EH (cell line): ENCODE measurements around the gene CC2D2A.
"Not testable (repeated sequence)": the region's sequence is repeated elsewhere in the genome, so short reads cannot be mapped to it uniquely, and the experiment has no call there.

Source experiments
- DNase-seq: peaks from one replicate; pipeline ENCODE4 v3.0.0-alpha.2; 2015; ENCODE audit warnings: low read depth

Gene CC2D2A

DNA sequence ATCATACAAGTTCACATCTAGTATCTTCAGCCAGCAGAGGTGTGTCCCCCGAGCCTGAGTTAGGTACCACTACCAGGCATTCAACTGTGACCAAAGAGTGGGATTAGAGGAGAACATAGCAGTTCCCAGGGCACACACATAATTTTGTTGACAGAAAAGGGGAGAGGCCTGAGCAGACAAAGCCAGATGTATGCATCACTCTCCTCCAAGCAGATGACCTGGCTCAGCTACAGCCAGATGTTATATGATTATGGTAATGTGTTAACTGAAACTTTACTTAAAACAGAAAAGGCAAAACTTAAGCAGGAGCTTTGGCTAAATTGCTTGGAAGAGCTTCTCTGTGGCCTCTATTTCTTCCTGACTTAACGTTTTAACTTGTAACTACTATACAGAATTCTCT is 88.9 kb downstream of the CC2D2A start:
- no peak for DNase-seq

DNA sequence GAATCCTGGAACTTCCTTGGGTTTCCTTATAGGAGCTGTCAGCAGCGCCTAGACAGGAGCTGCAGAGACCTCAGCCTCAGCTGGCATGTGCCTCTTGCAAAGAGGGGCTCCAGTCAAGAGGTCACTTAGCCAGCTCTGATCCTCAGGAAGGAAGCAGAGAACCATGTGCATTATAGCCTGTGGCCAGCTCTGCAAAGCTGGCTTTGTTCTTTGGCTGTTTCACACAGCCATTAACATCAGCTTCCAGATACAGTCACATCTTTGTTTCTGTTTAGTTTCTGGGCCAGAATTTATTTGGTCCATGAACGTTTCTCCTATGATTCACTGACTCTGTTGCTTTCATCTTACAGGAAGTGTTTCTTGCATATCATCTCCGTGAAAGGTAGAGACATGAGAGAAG is 92.4 kb downstream of the CC2D2A start:
- DNase-seq = peak; percentile 8

DNA sequence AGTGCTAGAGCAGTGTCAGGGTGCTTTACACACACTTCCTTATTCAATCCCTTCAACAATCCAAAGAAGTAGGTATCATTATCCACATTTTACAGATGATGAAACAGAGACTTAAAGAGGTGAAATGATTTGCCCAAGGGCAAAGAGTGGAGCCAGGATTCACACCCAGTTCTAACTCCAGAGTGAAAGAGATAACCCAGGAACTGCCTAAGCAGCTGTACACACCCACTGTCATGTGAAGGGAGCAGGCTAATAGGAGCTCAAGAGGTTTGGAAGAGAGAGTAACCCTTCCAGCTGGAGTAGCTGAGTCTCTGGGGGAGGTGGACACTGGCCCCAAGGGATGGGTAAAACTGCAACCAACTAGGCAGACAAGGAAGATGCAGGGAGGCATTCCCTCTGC is 92.9 kb downstream of the CC2D2A start:
- DNase-seq = no peak

DNA sequence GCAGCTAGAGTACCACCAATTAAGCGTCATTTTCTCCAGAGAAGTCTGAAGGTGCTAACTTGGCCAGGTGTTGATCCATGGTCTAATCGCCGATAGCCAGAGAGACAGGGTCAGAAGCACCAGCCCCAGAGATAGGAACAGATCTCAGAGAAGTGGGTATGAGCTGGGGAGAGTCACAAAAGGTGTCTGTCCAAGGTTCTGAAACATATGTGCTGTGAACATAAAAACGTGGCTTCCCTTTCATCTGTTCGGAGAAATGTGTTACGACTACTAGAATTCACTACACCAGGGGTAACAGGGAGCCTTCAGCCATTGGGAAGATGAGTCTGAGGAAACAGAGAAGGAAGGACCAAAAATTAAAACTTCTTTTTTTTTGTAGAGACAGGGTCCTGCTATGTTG is 94.2 kb downstream of the CC2D2A start:
- DNase-seq = peak; percentile 10

DNA sequence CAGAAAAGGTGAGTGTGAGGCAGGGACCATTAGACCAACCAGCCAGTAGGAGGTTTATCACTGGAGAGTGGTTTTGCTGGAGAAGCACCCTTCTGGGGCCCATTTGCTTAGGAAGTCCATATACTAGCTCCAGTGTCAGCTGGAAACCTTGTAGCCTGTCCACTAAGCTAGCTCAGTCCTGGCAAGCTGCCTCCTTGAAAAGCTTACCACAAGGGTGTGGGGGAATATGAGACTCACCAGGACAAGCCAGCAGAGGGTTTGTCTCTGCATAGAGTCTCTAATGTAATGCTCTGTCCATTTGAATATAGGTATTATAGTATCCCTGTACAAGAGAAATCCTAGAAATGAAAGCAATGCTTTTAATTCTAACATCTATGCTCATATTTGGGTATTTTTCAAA is 99.1 kb downstream of the CC2D2A start:
- no peak for DNase-seq

DNA sequence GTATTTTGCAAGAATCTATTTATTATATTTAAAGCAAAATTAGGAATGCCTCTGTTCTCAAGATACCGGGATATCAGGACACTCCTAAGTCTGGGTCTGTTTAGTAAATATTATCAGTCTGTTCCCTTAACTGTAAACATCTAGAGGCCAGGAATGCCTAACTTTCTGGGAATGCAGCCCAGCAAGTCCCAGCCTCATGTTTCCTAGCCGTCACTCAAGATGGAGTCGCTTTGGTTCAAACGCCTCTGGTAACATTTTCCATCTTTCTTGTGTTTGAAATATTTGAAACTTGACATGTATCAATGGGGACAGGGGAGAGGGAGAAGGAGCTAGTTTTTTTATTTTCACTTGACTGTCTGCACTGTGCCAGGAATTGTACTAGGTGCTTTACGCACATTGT is 100.1 kb downstream of the CC2D2A start:
- DNase-seq = no peak

DNA sequence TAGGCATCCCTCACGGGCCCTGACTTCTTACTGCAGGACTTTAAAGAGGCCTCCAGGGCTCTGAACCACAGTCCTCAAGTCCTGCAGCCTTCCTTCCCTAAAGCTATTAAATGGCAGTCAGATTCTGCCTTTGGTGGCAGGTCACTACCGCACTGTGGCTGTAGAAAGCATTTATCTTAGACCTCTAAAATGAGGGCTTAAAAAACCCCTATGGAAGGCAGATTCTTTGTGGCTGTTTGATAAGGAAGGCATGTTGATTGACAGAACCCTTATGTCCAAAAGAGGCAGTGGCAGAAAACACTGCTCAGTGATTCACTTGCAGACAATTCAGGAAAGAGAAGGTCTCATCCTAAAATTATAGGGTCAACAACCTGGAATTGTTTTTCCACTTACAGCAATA is 106.3 kb downstream of the CC2D2A start:
- DNase-seq = peak; percentile 37

DNA sequence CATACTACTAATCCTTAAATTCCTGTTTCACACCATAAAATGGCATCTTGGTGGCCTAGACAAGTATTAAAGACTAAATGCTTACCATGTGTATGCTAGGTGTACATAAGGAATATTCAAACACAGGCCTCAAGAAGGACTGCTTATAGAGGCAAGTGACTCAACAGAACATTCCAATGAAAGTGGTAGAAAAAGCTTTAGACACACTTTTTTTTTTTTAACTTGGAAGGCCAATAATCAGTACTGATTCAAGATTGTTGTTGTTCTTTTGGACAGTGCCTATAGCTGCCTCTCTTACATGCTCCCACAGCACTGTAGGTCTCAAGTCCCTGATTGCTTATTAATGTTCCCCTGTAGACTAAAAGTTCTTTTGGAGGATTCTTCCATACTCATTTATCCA is 107.8 kb downstream of the CC2D2A start:
- DNase-seq = peak; percentile 56

DNA sequence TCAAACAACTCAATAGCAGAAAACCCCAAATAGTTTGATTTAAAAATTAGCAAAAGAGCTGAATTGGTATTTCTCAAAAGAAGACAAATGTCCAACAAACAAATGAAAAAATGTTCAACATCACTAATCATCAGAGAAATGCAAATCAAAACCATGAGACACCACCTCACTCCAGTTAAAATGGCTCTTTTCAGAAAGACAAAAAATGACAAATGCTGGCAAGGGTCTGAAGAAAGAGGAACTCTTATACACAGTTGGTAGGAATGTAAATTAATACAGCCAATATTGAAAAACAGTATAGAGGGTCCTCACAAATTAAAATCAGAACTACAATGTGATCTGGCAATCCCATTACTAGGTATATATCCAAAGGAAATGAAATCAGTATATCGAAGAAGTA is 115.1 kb downstream of the CC2D2A start:
- DNase-seq = no peak

DNA sequence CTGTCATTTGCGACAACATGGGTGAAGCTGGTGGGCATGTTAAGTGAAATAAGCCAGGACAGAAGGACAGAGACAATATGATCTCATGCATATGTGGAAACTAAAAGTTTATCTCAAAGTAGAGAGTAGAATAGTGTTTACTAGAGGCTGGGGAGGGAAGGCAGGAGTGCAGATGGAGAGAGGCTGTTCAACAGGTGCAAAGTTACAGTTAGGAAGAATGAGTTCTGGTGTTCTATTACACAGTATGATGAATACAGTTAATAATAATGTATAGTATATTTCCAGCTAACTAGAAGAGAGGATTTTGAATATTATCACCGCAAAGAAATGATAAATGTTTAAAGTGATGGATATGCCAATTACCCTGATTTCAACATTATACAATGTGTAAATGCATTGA is 115.6 kb downstream of the CC2D2A start:
- no peak for DNase-seq

DNA sequence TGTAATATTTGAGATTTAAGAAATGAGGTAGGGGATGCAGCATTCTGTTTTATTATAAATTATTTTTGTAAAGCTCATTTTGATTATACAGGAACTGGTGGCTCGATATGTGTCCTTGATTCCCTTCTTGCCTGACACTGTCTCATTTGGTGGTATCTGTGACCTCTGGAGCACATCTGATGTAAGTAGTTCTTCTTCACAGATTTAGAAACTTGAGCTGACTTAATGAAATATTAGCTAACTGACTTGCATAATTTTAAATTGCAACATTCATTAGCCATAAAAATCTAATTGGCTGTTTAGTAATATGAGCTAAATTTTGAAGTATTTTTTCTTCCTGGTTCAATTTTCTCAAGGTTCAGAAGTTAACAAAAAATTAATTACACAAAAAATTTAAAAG is 116.4 kb downstream of the CC2D2A start:
- DNase-seq = no peak

DNA sequence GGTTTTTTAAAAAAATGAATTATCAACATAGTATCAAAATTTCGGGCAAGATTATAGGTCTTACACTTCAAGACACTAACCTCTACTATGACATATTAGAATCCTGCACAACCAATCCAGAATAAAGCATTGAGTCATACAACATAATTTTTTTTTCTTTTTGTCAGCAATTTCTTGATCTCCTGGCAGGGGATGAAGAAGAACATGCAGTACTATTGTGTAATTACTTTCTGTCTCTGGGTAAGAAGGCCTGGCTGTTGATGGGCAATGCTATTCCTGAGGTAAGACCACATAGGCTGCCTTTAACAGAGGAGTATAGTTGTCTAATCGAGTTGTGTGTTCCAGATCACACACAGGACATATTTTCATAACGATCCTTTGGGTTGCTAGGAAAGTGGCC is 118.0 kb downstream of the CC2D2A start:
- no peak for DNase-seq

DNA sequence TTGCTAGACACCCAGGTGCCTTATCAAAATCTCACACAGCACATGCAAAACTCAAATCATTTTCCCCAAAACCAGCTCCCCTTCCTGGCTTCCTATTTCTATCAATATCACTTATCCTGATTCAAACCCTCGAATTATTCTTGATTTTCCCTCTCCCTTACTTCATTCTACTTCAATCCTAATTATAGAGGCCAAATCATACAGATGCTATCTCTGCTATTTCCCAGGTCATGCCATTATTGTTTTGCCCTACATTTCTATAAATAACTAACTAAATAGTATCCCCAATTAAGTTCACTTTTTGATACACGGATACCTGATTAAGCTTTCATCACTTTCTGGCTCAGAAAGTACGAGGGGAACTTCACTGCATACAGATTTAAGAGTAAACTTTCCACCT is 123.1 kb downstream of the CC2D2A start:
- no peak for DNase-seq

DNA sequence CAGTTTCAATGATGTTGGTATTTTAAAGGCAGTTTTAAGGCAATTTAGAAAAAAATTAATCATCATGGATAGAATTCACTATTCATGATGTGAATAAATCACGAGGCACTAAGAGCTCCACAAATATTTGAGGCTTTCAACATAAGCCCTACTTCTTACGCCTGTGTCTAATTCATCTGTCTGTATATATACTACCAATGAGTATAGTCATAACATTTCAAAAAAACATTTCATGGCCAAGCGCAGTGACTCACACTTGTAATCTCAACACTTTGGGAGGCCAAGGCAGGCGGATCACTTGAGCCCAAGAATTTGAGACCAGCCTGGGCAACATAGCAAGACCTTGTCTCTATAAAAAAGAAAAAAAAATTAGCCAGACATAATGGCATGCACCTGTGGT is 129.0 kb downstream of the CC2D2A start:
- DNase-seq = peak; percentile 47

DNA sequence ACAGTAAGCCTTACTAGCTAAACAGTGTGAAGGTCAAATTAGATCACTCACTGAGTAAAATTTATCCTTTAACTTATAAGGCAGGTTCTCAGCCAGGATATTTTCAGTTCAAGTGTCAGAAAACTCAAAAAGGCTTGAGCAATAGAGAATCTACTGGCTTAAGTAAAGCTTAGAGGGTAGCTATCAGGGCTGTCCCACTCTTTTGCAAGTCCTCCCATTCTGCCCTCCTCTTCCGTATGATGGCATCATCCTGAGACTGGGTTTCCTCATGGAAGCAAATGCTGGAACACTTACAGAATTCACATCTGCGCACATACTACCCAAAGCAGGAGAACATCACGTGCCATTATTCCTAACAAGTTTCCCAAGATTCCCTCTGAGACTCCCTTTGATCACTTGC is 130.5 kb downstream of the CC2D2A start:
- no peak for DNase-seq

DNA sequence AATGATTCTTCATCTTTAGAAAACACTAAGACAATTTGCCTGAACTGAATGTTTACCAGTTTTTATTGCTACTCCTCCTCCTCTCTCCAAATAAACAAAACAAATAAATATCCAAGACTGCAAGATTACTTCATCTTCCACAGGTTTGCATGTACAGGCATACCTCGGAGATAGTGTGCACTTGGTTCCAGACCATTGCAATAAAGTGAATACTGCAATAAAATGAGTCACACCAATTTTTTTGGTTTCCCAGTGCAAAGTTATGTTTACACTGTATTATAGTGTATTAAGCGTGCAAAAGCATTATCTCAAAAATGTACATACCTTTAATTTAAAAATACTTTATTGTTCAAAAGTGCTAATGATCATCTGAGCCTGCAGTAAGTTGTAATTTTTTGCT is 132.2 kb downstream of the CC2D2A start:
- DNase-seq = no peak

DNA sequence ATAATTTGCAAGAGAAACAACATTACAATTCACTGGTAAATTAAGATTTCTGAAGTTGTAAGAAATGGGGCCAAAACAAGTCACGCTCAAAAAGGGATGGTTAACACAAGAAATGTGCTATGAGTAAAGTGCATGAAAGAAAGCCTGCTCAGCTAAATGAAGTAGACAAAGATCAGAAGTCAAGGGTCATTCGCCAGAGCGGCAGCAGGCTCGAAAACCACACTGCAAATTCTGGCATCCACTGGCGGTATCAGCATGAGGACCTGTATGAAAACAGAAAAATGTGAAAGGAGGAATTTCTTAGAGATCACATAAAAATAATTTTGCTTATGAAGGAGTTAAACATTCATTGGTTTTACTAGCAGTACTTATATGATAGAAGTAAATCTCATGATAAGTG is 135.9 kb downstream of the CC2D2A start:
- no peak for DNase-seq

DNA sequence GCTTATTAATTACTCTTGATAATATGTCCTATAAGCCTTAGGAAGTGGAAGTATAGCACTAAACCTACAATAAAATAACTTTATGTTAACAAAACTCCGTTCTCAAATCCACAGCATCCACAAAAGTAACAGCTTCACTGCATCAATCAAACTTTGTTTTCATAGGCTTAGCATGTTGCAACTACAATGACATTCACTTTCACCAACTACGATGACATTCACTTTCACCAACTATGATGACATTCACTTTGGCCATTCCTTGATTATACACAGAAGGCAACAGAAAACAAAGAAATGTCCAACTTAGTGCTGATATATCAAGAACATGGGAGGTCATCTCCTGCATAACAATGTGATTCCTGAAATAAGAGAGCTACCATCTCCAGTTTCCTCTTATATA is 141.2 kb downstream of the CC2D2A start:
- no peak for DNase-seq

DNA sequence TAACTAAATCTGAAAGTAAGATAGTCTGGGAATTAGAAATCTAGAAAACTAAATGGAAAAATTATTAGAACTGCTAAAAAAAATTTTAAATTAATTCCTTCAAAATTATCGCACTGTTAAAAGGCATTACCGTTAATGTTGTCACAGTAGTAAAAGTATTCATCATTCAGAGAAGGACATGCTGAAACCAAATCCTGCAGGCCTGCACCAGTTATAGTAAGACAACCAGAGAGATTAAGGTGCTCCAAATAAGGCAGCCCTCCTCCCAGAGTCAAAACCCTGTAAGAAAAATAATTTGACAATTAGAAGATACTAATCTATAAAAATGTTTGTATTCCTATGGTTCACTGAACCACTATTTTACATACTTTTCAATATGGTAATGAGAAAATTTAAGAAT is 142.5 kb downstream of the CC2D2A start:
- no peak for DNase-seq

DNA sequence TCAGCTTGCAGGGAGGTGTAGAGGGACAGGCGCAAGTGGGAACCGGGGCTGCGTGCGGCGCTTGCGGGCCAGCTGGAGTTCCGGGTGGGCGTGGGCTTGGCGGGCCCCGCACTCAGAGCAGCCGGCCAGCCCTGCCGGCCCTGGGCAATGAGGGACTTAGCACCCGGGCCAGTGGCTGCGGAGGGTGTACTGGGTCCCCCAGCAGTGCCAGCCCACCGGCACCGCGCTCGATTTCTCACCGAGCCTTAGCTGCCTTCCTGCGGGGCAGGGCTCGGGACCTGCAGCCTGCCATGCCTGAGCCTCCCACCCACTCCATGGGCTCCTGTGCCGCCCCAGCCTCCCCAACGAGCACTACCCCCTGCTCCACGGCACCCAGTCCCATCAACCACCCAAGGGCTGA is 145.2 kb downstream of the CC2D2A start:
- DNase-seq = not testable (repeated sequence)

DNA sequence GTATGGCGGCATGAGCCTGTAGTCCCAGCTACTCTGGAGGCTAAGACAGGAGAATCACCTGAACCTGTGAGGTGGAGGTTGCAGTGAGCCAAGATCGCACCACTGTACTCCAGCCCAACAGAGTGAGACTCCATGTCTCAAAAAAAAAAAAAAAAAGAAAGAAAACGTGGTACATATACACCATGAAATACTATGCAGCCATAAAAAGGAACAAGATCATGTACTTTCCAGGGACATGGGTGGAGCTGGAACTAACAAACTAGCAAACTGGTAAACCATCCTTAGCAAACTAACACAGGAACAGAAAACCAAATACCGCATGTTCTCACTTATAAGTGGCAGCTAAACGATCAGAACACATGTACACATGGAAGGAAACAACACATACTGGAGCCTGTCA is 147.7 kb downstream of the CC2D2A start:
- DNase-seq = not testable (repeated sequence)

DNA sequence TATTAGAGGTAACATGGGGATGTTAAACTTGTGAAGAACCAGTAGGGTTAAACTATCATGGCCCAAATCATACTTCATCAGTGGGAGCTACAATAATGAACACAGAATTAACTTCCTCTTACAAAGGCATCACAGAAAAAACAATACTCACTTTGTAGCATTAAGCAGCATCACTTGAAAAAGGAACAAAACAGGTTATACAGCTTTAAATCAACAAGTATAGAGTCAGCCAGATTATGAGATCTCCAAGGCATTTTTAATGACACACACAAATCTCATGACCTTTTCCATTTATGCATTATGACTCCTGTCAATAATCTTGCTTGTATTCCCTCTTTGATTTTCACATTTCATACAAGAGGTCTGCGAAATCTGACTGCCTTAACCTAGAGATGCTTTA is 167.1 kb downstream of the CC2D2A start:
- DNase-seq = no peak

DNA sequence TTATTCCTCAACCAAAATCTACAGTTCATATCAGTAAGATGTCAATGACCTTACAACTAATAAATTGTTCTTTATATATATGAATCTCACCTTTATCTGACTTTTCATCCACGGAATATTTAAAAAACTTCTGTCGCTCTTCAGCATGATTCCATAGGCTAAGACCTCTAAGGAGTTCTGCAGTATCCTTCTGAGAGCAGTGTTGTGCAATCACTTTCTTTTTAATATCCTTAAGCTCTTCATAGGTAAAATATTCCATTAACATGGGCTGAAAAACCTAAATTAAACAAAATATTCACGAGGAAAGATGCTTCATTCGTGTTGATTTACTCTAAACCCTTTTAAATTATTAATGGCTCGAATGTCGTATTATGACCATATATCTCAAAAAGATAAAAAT is 168.7 kb downstream of the CC2D2A start:
- DNase-seq = no peak

DNA sequence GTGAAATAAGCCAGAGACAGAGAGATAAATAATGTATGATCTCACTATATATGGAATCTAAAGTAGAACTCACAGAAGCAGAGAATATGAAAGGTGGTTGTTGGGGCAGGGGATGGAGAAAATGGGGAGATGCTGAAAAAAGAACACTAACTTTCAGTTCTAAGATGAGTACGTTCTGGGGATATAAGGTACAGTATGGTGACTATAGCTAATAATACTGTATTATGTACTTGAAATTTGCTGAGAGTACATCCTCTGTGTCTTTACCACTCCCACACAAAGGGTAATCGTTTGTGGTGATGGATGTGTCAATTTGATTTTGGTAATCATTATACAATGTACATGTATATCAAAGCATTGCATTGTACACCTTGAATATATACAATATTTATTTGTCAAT is 178.9 kb downstream of the CC2D2A start:
- DNase-seq = no peak

DNA sequence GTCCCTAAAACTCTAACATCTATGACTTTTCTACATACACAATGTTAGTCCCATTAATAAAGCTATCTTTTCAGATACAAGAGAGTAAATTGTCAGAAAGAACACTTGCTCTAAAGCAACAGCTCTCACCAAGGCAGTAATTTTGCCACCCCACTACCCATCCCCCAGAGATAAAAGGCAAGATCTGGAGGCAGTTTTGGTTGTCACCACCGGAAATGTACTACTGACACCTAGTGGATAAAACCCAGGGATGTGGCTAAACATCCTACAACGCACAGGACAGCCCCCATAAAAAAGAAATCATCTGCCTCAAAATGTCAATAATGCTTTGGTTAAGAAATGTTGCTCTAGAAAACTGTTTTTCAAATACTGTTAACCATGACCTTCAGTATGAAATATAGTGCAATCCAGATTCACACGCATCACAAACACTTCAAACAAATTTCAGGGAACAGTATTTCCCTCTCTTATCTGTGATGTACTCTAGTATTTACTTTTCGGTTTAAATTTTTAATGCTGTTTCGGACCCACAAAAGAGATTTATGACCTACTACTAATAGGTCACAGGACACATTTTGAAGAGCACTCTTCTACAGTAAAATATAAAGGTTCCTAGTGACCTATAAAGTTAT is 180.3 kb downstream of the CC2D2A start:
- peak; percentile 70 for DNase-seq
